ENCODE measurements around the gene MGAT5B. TPM values are rescaled to one million over a fixed set of nuclear protein-coding genes. Genes with fewer than 3 reads are reported as not detected.

The MGAT5B gene
- total and polyA plus RNA-seq, 4 experiments from 2014 or later, result 0.25 to 2.4 (median 1.8) TPM; not detected in 1

- Histone ChIP-seq H3K36me3 (ENCODE audit: insufficient read depth, low read length) (no peaks in the 10 kb centered on the region), H3K9me3 (ENCODE audit: control insufficient read depth in 1 of 2, low read length in 2 of 2) (no peaks in the 10 kb centered on the region), H3K27ac (ENCODE audit: low read depth, low read length) (no peak overlapping the region), H3K27me3 (ENCODE audit: insufficient read depth, low read length) (no peaks in the 10 kb centered on the region), H3K4me1 (ENCODE audit: insufficient read depth, low read length) (no peaks in the 10 kb centered on the region), H3K4me3 (ENCODE audit: low read length in 2 of 2) (no peak overlapping the region)
- DNase-seq, result no peak
- Mint-ChIP-seq H3K36me3 (no peaks in the 10 kb centered on the region), H3K9me3 (peaks cover 0 to 1% (median 0%) of the 10 kb centered on the region in 8 donors), H3K27me3 (peaks cover 4 to 5% of the 10 kb centered on the region in 2 donors), H3K4me3 (no peak overlapping the region), H3K27ac (peak overlapping the region in 1 of 7 donors; percentile 70), H3K4me1 (no peaks in the 10 kb centered on the region)
- ChIA-PET CTCF (ENCODE audit: partially characterized antibody) (interaction anchor here (2.1 kb wide), 1 partner anchor 89 kb away, joined by 5 read pairs; no protein-coding TSS in a partner anchor), POLR2A (ENCODE audit: partially characterized antibody) (no interaction called here)
- intact Hi-C loops (cut with micrococcal nuclease), result no loop called here
Measured at GRCh38 chr17:76923491-76923890, 55.3 kb downstream of the MGAT5B start.

- intact Hi-C loops (cut with micrococcal nuclease), result no loop called here
- CTCF ChIA-PET (ENCODE audit: partially characterized antibody), result no interaction called here
Measured at GRCh38 chr17:76924345-76925342, 56.4 kb downstream of the MGAT5B start.

DNA sequence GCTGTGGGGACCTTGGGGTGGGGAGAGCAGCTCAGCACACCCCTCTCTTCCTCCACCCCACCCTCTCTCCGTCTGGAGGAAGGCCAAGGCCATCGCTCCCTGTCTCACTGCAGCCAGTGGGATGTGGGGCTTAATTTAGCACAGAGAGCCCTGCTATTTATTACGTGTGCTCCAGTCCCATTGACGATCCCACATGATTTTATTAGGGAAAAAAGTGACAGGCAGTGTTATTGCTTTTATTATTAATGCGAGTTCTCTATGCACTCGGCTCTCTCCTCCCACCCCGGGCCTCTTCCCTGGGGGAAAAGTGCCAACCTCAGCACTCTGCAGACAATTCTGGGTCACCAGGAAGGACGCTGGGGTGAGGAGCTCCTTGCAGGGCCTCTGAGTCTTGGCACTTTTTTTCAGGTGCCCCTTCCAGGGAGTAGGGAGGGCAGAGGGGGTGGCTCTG, 57.3 kb downstream of the MGAT5B start:
- Histone ChIP-seq H3K9me3 (ENCODE audit: control insufficient read depth in 1 of 2, low read length in 2 of 2) (no peaks in the 10 kb centered on the region), H3K4me3 (ENCODE audit: low read length in 2 of 2) (no peak overlapping the region), H3K4me1 (ENCODE audit: insufficient read depth, low read length) (no peaks in the 10 kb centered on the region), H3K27ac (ENCODE audit: low read depth, low read length) (no peak overlapping the region), H3K36me3 (ENCODE audit: insufficient read depth, low read length) (no peaks in the 10 kb centered on the region), H3K27me3 (ENCODE audit: insufficient read depth, low read length) (no peaks in the 10 kb centered on the region)
- no peak for DNase-seq
- Mint-ChIP-seq H3K4me1 (no peaks in the 10 kb centered on the region), H3K9me3 (peaks cover 0 to 3% (median 0%) of the 10 kb centered on the region in 8 donors), H3K36me3 (no peaks in the 10 kb centered on the region), H3K27ac (peak overlapping the region in 3 of 7 donors; percentile 8 to 72 (median 40)), H3K4me3 (no peak overlapping the region), H3K27me3 (peaks cover 2 to 4% of the 10 kb centered on the region in 2 donors)
- intact Hi-C loops (cut with micrococcal nuclease), result no loop called here
- CTCF ChIA-PET (ENCODE audit: partially characterized antibody), result no interaction called here
- POLR2A ChIA-PET (ENCODE audit: partially characterized antibody), result no interaction called here

More at GRCh38 chr17:76924345-76925342, 56.4 kb downstream of the MGAT5B start:
- Histone ChIP-seq H3K9me3 (ENCODE audit: control insufficient read depth in 1 of 2, low read length in 2 of 2) (no peaks in the 10 kb centered on the region), H3K27me3 (ENCODE audit: insufficient read depth, low read length) (no peaks in the 10 kb centered on the region), H3K4me3 (ENCODE audit: low read length in 2 of 2) (no peak overlapping the region), H3K36me3 (ENCODE audit: insufficient read depth, low read length) (no peaks in the 10 kb centered on the region), H3K4me1 (ENCODE audit: insufficient read depth, low read length) (no peaks in the 10 kb centered on the region), H3K27ac (ENCODE audit: low read depth, low read length) (no peak overlapping the region)
- POLR2A ChIA-PET (ENCODE audit: partially characterized antibody), result no interaction called here
- peaks cover 2 to 4% of the 10 kb centered on the region in 2 donors for H3K27me3 Mint-ChIP-seq
- no peak for DNase-seq
- no peak overlapping the region for H3K4me3 Mint-ChIP-seq
- no peaks in the 10 kb centered on the region for H3K36me3 Mint-ChIP-seq
- peaks cover 0 to 1% (median 0%) of the 10 kb centered on the region in 8 donors for H3K9me3 Mint-ChIP-seq
- H3K27ac Mint-ChIP-seq, result peak overlapping the region in 3 of 7 donors; percentile 6 to 78 (median 70)
- no peaks in the 10 kb centered on the region for H3K4me1 Mint-ChIP-seq

DNA sequence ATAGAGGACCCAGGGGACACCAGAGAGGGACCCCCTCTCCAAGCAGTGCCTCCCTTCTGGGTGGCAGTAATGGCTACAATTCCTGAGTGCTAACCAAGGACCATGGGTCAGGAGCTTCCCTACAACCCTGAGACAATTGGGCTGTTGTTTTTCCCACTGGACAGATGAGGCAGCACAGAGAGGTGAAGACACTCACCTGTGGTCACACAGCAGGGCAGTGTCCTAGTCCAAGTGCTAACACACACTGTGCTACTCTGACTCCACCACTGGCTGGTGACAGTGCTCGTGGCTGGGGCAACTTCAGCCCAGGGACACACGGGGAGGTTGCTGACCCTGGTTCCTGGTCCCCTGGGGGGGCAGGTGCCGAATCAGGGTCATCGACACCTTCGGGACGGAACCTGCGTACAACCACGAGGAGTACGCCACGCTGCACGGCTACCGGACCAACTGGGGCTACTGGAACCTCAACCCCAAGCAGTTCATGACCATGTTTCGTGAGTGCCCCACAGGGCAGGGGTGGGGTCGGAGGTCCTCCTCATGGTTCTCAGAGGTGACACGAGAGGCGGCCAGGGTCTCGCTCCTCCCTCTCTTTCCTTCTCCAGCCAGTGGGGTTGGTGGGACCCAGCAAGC, 58.1 kb downstream of the MGAT5B start:
- no peak for DNase-seq
- intact Hi-C loops (cut with micrococcal nuclease), result no loop called here

DNA sequence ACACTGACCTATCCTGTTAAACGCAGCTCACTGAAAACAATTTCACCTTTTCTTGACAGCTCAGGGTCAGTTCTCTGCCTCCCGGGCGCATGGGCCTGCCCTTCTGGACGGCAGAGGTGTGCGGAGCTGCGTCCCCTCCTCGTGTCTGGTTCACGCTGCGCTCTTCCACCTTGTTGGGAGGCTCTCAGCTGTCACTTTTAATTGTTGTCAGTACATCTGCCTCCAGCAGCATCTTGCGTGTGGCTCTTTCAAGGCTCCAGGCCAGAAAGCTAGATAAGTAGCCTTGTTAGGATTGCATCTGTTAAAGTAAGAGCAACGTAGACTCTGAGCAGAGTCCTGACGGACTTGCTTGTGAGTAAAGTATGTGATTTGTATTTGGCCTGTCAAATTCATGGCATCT, 59.4 kb downstream of the MGAT5B start:
- ChIA-PET POLR2A (ENCODE audit: partially characterized antibody) (no interaction called here), CTCF (ENCODE audit: partially characterized antibody) (no interaction called here)
- no peaks in the 10 kb centered on the region for H3K9me3 ChIP-seq (ENCODE audit: control insufficient read depth in 1 of 2, low read length in 2 of 2)
- Mint-ChIP-seq H3K4me1 (no peaks in the 10 kb centered on the region), H3K4me3 (no peak overlapping the region), H3K9me3 (peaks cover 0 to 2% (median 0%) of the 10 kb centered on the region in 8 donors), H3K27me3 (no peaks in the 10 kb centered on the region), H3K36me3 (no peaks in the 10 kb centered on the region), H3K27ac (no peak overlapping the region)
- no peak overlapping the region for H3K27ac ChIP-seq (ENCODE audit: low read depth, low read length)
- intact Hi-C loops (cut with micrococcal nuclease), result no loop called here
- no peak for DNase-seq
- H3K36me3 ChIP-seq (ENCODE audit: insufficient read depth, low read length), result no peaks in the 10 kb centered on the region
- no peaks in the 10 kb centered on the region for H3K4me1 ChIP-seq (ENCODE audit: insufficient read depth, low read length)
- no peaks in the 10 kb centered on the region for H3K27me3 ChIP-seq (ENCODE audit: insufficient read depth, low read length)
- H3K4me3 ChIP-seq (ENCODE audit: low read length in 2 of 2), result no peak overlapping the region

More for the DNA sequence above, 58.1 kb downstream of the MGAT5B start:
- H3K27ac Mint-ChIP-seq, result no peak overlapping the region
- H3K4me3 Mint-ChIP-seq, result no peak overlapping the region
- ChIA-PET POLR2A (ENCODE audit: partially characterized antibody) (no interaction called here), CTCF (ENCODE audit: partially characterized antibody) (no interaction called here)
- Histone ChIP-seq H3K27ac (ENCODE audit: low read depth, low read length) (no peak overlapping the region), H3K4me1 (ENCODE audit: insufficient read depth, low read length) (no peaks in the 10 kb centered on the region), H3K4me3 (ENCODE audit: low read length in 2 of 2) (no peak overlapping the region), H3K27me3 (ENCODE audit: insufficient read depth, low read length) (no peaks in the 10 kb centered on the region), H3K36me3 (ENCODE audit: insufficient read depth, low read length) (no peaks in the 10 kb centered on the region), H3K9me3 (ENCODE audit: control insufficient read depth in 1 of 2, low read length in 2 of 2) (no peaks in the 10 kb centered on the region)
- H3K4me1 Mint-ChIP-seq, result no peaks in the 10 kb centered on the region
- H3K9me3 Mint-ChIP-seq, result peaks cover 0 to 3% (median 0%) of the 10 kb centered on the region in 8 donors
- peaks cover 0 to 2% of the 10 kb centered on the region in 2 donors for H3K27me3 Mint-ChIP-seq
- no peaks in the 10 kb centered on the region for H3K36me3 Mint-ChIP-seq

DNA sequence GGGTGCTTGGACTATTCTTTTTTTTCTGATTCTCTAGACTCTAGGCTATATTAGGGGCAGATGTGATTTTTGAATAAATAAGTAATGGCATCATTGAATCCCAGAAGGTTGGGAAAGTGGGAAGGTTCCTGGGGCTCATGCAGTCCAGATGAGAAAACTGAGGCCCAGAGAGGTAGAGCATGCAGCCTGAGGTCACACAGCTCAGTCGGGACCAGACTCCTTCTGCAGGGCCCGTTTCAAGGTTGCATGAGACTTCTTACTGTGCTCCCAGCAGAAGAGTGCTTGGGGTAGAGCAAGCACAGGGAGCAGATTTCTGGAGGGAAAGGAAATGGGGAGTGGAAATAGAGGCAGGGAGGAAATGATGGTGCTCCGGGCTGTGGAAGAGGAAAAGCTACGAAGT, 59.8 kb downstream of the MGAT5B start:
- Mint-ChIP-seq H3K27ac (peak overlapping the region in 3 of 7 donors; percentile 6 to 42 (median 11)), H3K4me3 (no peak overlapping the region), H3K27me3 (no peaks in the 10 kb centered on the region), H3K9me3 (peaks cover 0 to 2% (median 0%) of the 10 kb centered on the region in 8 donors), H3K4me1 (no peaks in the 10 kb centered on the region), H3K36me3 (no peaks in the 10 kb centered on the region)
- intact Hi-C loops (cut with micrococcal nuclease), result no loop called here
- CTCF ChIA-PET (ENCODE audit: partially characterized antibody), result no interaction called here
- DNase-seq, result no peak
- Histone ChIP-seq H3K27me3 (ENCODE audit: insufficient read depth, low read length) (no peaks in the 10 kb centered on the region), H3K4me3 (ENCODE audit: low read length in 2 of 2) (no peak overlapping the region), H3K36me3 (ENCODE audit: insufficient read depth, low read length) (no peaks in the 10 kb centered on the region), H3K4me1 (ENCODE audit: insufficient read depth, low read length) (no peaks in the 10 kb centered on the region), H3K27ac (ENCODE audit: low read depth, low read length) (no peak overlapping the region), H3K9me3 (ENCODE audit: control insufficient read depth in 1 of 2, low read length in 2 of 2) (no peaks in the 10 kb centered on the region)
- POLR2A ChIA-PET (ENCODE audit: partially characterized antibody), result no interaction called here

DNA sequence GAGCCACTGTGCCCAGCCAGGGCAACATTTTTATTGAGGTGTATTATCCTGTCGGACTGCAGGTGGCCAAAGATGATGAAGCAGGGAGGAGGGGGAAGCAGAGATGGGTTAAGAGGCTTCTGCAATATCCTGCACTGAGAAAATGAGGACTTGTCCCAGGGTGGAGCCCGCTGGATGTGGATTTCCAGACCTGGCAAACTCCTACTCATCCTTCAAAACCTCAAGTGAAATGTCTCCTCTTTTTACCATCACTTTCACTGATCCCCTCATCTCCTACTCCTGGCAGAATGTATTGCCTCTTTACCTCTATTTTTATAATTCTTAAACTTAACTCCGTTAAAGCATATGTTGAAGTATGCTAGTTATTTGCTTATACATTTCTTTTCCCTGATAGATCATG, 60.9 kb downstream of the MGAT5B start:
- no peak overlapping the region for H3K4me3 ChIP-seq (ENCODE audit: low read length in 2 of 2)
- Mint-ChIP-seq H3K4me1 (no peaks in the 10 kb centered on the region), H3K9me3 (peaks cover 0 to 2% (median 0%) of the 10 kb centered on the region in 8 donors), H3K27me3 (peaks cover 0 to 1% of the 10 kb centered on the region in 2 donors), H3K4me3 (no peak overlapping the region), H3K36me3 (no peaks in the 10 kb centered on the region), H3K27ac (no peak overlapping the region)
- H3K4me1 ChIP-seq (ENCODE audit: insufficient read depth, low read length), result no peaks in the 10 kb centered on the region
- ChIA-PET CTCF (ENCODE audit: partially characterized antibody) (interaction anchor here (1.3 kb wide), 1 partner anchor 127 kb away, joined by 4 read pairs; no protein-coding TSS in a partner anchor), POLR2A (ENCODE audit: partially characterized antibody) (no interaction called here)
- no peaks in the 10 kb centered on the region for H3K27me3 ChIP-seq (ENCODE audit: insufficient read depth, low read length)
- no peak for DNase-seq
- no peaks in the 10 kb centered on the region for H3K9me3 ChIP-seq (ENCODE audit: control insufficient read depth in 1 of 2, low read length in 2 of 2)
- intact Hi-C loops (cut with micrococcal nuclease), result no loop called here
- no peaks in the 10 kb centered on the region for H3K36me3 ChIP-seq (ENCODE audit: insufficient read depth, low read length)
- H3K27ac ChIP-seq (ENCODE audit: low read depth, low read length), result no peak overlapping the region

Measured in CD4-positive, alpha-beta memory T cell (primary cell).